GM10248 (cell line): ENCODE results near the gene EDC4.
"Not testable (repeated sequence)": the region's sequence is repeated elsewhere in the genome, so short reads cannot be mapped to it uniquely, and the experiment has no call there.

Source experiments
- CTCF ChIA-PET: fragments of 300-600 bp; sonication (Branson Sonifier 250); formaldehyde crosslinking; extraction: SDS; loops from one replicate; lab custom pipeline; 2021; ENCODE audit warnings: antibody characterized with exemption; lab: Yijun Ruan, JAX
- POLR2A ChIA-PET: fragments of 350-650 bp; sonication (Branson Sonifier 250); formaldehyde crosslinking; extraction: SDS; loops from one replicate; lab custom pipeline; 2020; ENCODE audit warnings: antibody characterized with exemption; lab: Yijun Ruan, JAX
- DNase-seq: peaks from one replicate; pipeline ENCODE4 v3.0.0; 2012; ENCODE audit errors: extremely low spot score
- TF ChIP-seq, protein P1 (sequence below): IDR thresholded peaks from 2 replicates; pipeline ENCODE4 v1.5.1; 2012; ENCODE audit warnings: mild to moderate bottlenecking, low read depth; ENCODE audit errors: extremely low read depth, missing control alignments, control extremely low read depth

The EDC4 gene

DNA sequence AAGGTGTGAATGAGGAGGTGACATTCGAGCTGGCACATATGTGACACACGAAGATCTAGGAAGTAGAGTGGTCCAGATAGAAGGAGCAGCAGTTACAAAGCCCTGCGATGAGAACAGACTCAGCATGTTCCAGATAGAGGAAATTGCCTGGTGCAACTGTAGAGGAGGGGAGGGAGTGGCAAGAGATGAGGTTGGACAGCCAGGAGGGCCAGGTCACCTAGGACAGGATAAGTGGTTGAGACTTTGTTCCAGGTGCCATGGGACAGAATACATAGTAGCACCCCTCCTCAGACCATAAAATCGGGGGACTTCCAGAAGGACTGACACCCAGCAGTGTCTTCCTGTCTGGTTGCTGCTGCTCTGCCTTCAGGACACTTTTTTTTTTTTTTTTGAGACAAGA, 14.4 kb upstream of the EDC4 start:
- POLR2A ChIA-PET: no interaction called here
- DNase-seq: no peak
- TF ChIP-seq, protein P1, sequence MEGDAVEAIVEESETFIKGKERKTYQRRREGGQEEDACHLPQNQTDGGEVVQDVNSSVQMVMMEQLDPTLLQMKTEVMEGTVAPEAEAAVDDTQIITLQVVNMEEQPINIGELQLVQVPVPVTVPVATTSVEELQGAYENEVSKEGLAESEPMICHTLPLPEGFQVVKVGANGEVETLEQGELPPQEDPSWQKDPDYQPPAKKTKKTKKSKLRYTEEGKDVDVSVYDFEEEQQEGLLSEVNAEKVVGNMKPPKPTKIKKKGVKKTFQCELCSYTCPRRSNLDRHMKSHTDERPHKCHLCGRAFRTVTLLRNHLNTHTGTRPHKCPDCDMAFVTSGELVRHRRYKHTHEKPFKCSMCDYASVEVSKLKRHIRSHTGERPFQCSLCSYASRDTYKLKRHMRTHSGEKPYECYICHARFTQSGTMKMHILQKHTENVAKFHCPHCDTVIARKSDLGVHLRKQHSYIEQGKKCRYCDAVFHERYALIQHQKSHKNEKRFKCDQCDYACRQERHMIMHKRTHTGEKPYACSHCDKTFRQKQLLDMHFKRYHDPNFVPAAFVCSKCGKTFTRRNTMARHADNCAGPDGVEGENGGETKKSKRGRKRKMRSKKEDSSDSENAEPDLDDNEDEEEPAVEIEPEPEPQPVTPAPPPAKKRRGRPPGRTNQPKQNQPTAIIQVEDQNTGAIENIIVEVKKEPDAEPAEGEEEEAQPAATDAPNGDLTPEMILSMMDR: no peak
- CTCF ChIA-PET: interaction anchor here (1.5 to 7.8 kb wide), 2 partner anchors 10 to 42 kb away, joined by 5 to 53 read pairs; no protein-coding TSS in a partner anchor

DNA sequence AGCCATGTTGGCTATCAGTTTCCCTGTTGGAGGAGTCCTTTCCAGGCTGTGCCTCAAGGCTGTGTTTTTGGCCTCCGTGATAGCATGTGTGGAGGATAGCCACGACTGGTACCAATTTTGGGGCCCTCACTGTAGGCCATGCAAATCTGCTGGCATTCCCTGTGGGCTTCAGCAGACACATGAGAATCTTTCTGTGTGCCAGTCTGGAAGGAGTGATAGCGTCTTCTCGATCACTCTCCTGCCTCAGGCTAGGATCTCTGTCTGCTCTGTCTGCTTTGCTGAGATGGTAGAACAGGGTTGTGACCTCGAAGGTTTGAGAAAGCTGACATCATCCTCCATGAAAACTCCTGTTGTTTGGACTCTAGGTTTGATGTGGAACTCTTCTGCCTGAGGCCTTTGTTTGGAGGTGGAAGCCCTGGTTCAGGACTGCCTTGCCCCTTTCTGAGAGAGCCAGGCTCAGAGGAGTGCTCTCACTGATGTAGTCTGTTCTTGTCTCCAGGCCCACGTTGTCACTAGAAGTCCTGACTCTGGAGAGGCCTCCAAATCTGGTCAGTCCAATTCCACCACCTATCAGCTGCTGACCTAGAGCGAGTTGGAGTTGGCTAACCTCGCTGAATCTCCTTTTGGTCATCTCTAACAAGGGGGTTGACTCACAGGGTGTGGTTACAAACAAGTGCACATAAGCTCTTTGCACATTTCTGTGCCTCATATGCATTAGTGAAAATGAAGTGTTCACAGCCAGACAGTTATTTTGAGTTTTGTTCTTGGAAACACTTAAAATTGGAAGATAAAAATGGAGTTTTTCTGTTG, 12.1 kb upstream of the EDC4 start:
- TF ChIP-seq, protein P1: no peak
- ChIA-PET POLR2A (interaction anchor here (1.4 kb wide), 1 partner anchor 18 kb away, joined by 3 read pairs; no protein-coding TSS in a partner anchor), CTCF (interaction anchor here (1.0 to 7.8 kb wide), 7 partner anchors 17 to 340 kb away, joined by 3 to 53 read pairs (median 7); partner anchors contain the start of gene NRN1L)
- no peak for DNase-seq

DNA sequence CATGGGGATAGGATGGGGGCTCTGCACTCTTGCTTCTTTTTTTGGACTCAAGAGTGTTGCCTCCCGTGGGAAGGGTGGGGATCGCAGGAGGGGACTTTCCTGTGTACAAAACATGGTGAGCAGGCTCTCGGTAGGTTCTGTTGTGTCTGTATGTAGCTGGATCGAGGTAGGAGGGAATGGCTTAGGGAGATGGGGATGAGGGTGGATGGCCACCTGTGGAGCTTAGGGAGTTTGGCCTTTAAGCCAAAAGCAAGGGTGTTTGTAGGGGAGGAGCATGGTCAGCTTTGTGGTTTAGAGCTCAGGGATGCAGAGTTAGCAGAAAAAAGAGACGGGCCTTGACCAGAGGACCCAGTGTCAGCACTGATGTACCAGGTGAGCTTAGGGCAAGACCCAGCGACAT, 11.0 kb upstream of the EDC4 start:
- ChIA-PET POLR2A (interaction anchor here (0.6 to 1.4 kb wide), 2 partner anchors 17 to 40 kb away, joined by 3 read pairs; no protein-coding TSS in a partner anchor), CTCF (interaction anchor here (2.3 to 7.8 kb wide), 5 partner anchors 10 to 341 kb away, joined by 7 to 53 read pairs (median 12); partner anchors contain the start of gene NRN1L)
- DNase-seq: no peak
- TF ChIP-seq, protein P1: no peak

DNA sequence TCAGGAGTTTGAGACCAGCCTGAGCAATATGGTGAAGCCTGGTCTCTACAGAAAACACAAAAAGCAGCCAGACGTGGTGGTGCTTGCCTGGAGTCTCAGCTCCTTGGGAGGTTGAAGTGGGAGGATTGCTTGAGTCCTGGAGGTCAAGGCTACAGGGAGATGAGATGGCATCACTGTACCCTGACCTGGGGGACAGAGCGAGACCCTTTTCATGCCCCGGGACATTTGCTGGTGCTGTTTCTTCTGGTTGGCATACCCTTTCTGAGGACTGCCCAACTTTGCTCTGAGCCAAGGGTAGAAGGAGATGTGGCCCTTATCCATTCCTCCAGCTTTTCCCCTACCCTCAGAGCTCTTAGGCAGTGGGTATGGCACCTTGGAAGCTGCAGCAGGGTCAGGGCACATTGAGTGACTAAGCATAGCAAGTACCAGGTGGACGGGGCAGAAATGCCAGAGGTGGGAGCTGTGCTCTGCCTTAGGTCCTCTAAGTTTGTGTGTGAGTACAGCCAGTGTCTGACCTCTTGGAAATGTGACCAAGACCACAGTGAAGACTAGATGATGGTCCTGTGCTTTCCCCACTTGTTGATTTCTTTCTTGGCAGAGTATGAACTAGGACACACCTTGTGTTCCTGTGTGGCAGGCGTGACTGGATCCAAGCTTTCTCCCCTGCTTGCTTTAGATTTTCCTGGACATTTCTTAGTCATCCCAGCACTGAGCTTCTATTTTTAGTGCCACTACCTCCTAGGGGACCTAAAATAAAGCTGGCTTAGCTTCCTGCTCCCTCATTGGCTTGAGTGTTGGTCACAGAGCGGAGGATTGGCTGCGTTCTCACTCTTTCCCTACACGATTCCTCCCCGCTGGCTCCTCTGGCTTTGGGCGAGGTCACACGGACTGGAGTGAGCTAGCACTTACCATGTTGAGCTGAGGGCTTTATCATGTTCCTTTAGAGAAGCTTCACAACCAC, 9.9 kb upstream of the EDC4 start:
- TF ChIP-seq, protein P1: no peak
- DNase-seq: no peak
- CTCF ChIA-PET: interaction anchor here (0.9 to 7.8 kb wide), 9 partner anchors 9 to 342 kb away, joined by 3 to 53 read pairs (median 5); partner anchors contain the start of genes CENPT, NRN1L and NUTF2
- POLR2A ChIA-PET: interaction anchor here (1.4 kb wide), 1 partner anchor 16 kb away, joined by 3 read pairs; no protein-coding TSS in a partner anchor

DNA sequence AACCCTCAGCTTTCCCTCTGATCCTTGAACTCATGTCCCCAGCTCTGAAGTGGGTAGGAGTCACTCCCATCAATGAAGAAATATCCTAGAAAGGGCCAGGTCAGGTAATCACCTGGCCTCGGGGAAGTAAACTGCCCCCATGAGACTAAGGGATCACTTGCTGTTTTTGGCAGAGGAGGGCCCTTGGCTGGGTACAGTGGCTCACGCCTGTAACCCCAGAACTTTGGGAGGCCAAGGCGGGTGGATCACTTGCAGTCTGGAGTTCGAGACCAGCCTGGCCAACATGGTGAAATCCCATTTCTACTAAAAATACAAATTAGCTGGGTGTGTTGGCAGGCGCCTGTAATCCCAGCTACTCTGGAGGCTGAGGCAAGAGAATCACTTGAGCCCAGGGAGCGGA, 8.8 kb upstream of the EDC4 start:
- DNase-seq, POLR2A ChIA-PET: not testable (repeated sequence)
- CTCF ChIA-PET: interaction anchor here (0.9 to 7.8 kb wide), 4 partner anchors 12 to 343 kb away, joined by 3 to 53 read pairs (median 4); partner anchors contain the start of genes CENPT and NUTF2

DNA sequence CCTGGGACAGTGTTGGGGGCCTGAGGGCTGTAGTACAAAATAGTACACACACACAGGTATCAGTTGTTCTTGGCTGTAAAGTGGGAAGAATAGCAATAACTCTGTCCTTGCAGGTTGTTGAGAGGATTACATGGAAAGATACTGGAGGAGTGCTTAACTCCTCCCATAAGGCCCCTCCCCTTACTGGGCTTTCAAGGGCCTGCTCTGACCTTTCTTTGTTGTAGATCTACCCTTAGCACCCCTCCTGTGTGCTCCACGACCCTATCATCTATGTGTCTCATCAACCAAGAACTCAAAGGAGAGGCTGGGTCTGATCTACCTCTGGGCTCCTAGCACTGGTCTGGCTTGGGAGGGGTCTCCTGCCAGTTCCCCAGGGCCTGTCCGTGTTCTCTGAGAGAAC, 8.3 kb upstream of the EDC4 start:
- TF ChIP-seq, protein P1: no peak
- POLR2A ChIA-PET: no interaction called here
- CTCF ChIA-PET: interaction anchor here (1.4 to 7.8 kb wide), 3 partner anchors 31 to 192 kb away, joined by 4 to 53 read pairs (median 9); no protein-coding TSS in a partner anchor
- no peak for DNase-seq
